Stimulated activated CD4-positive, alpha-beta T cell treated with anti-CD3 and anti-CD28 coated beads, Interleukin-12 subunit alpha, Interleukin-12 subunit beta, amount 100 ng/mL, for 24 hours (primary cell): ENCODE measurements around the gene TDRKH.

ENCODE experiments used
- DNase-seq, 2 experiments: peaks; one replicate each; pipeline ENCODE4 v3.0.0-alpha.2; 2020; ENCODE audit warnings: low read depth in 2 of 2

The TDRKH gene

DNA sequence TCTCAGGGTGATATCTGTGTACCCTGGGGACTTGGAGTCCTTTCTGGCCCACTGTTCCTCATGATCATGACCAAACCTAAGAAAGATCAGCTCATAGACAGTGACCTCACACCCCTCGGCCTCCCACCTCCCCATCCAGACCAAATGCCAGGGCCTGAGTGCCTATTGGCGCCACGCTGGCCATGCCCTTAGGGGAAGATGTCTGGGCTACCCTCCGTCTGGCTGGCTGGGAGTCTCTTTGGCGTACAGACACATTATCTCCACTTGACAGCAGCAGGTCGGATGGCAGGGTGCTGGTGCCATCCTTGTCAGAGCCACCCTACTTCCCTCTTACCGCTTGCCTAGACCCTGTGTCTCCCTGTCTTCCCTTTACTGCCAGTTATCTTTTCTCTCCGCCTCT lies 32.9 kb upstream of the TDRKH start:
- DNase-seq: no peak

DNA sequence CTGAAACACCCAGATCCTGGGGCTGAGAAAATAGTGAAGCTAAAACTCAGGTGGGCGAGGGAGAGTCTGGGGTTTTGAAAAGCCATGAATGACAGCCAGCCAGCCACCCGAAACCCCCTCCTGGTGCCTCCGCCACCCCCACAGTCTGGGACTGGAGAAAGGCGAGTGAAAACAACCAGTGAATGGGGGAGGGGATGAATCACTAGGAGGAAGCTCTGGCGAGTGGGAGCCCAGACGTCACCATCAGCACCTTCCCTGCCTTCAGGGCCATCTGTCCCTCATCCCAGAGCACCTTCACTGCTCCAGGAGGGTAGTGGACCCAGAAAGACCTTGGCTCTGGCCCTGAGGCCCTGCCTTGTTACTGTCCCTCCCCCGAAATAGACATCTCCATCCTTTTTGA lies 32.1 kb upstream of the TDRKH start:
- DNase-seq: no peak

DNA sequence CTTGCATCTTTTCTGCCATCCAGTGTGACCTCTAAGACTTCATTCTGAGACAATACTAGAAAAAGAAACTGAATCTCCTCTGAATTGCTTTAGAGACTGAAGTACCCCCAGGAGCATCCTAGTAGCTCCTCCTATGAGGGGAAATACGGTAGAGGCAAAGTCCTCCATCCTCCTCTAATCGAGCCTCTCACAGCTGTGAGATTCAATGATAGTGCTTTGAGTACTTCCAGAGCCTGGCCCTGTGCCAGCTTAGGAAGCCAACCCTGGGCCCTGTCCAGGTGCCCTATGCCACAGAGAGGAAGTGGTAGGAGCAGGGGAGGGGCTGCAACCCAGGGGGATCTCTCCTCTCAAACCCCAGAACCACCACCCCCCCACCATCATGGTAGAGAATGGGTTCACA lies 30.6 kb upstream of the TDRKH start:
- no peak for DNase-seq

DNA sequence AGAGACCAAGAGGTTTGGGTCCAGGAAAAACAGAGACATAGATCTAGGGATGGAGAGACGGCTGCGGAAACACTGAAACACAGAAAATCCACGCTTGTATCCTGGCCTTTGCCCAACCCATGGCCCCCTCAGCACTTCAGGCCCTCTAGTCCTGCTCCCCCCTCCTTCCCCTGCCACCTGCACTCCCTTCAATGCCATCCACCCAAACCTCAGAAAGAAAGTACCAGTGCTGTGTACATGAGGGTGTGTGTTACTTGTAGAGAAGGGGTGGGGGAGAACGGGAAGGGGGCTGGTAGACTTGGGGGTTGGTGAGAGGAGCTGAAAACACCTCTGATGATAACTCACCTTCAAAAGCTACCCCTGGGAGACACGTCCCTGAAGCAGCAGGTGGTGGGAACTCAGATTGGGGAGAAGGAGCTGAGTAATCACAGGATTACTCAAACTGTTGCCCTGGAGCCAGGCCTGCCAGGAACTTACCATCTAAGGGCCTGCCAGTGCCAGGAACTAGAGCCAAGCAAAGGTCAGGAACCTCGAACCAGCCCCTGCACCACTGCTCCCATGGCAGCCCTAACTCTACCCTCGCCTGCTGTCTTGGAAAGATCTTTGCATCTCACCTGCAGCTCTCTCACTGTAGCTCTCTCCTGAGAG lies 29.8 kb upstream of the TDRKH start:
- DNase-seq: no peak

DNA sequence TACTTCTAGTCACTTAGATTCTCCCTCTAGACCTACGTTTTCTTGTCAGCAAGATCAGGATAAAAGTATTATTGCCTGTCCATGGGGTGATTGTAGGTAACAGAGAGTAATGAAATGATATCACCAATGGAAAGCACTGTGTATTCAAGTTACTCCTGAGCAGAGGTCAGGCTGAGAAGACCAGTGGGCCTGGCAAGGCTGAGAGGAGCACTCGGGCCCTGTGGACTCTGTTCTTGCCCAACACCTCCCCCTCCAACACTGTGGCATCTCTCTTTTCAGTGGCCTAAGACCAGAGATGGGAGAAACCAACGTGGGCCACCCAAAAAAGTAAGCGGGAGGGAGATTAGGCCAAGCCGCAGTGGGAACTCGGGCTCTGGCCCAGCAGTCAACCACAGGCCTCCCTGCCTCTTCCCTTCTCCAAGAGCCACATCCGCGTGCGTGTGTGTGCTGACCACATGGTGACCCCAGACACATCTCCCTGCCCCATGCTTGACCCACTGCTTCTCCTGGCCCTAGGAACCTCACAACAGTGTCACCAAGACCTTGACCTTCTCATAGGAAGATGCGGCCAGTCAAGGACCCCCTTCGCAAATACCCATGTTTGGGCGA lies 29.0 kb upstream of the TDRKH start:
- DNase-seq: no peak

DNA sequence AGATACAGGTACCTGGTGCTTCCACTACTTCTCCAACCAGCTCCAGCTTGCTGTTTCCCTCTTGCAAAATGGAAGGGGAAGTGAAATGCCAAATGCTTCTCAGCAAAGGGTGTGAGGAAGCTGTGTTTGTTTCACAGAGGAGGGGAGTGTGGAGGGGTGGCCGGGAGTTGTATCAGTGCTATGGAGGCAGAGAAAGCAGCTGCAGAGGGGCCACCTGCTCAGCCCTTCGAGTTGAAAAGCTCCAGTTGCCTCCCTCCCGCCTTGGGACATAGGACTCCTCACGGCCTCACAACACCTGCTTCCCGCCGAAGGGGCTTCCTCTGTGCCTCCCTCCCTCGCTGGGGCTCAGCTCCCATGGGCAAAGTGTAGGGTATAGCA lies 27.0 kb upstream of the TDRKH start:
- DNase-seq: no peak

DNA sequence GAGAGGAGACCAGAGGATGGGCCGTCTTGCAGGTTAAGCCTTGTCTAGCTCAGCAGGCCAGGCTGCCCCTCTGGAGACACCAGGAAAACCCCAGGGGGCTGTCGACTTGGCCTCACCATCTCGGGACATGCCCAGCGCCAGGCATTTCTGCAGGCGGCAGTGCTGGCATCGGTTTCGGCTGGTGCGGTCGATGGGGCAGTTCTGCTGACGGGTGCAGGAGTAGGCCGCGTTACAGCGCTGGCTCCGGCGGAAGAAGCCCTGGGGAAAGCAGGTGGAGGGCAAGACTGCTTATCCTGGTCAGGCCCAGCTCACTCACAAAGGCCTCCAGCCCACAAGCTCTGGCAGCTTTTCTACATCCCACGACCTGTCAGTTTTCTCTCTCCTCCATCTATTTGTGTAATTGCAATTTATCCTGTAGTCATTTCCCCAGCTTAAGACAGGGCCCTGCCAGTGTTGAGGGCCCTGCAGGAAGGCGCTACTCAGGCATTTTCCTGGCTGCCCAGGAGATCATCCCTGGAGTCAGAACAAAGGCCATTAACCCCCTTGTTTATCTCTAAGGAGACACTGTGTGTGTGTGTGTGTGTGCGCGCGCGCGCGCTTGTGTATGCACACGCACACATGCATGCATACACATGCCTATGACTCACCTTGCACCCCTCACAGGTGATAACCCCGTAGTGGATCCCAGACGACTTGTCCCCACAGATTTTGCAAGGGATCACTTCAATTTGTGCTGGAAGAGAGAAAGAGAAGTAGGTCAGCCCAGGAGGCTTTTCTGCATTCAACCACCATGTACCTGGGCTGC lies 26.4 kb upstream of the TDRKH start:
- DNase-seq: no peak

DNA sequence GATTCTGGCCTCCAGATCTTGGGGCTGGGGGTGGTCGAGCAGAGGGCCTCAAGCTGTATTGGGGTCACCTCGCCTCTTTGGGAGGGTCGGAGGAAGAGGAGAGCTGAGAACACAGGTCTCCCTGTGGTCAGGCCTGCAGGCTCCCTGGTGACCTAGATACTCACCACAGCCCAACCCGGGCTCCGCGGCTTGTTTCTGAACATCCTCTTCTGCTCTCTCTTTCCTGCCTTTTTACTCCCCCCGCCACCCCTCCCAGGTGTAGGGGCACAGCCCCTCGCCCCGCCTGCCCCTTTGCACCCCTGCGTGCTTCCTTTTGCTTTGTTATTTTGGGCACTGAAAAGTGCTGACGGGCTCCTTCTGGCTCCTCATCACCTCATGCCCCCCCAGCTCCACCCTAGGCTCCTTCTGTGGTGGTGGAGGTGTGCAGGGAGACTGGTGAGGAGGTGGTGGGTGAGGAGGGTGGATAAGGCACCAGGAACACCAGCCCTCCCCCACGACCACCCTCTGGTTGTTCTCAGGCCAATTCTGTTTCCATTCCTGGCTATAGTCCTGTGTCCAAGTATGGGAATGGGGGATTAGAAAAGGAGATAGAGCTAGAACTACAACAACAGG lies 25.5 kb upstream of the TDRKH start:
- DNase-seq: no peak

DNA sequence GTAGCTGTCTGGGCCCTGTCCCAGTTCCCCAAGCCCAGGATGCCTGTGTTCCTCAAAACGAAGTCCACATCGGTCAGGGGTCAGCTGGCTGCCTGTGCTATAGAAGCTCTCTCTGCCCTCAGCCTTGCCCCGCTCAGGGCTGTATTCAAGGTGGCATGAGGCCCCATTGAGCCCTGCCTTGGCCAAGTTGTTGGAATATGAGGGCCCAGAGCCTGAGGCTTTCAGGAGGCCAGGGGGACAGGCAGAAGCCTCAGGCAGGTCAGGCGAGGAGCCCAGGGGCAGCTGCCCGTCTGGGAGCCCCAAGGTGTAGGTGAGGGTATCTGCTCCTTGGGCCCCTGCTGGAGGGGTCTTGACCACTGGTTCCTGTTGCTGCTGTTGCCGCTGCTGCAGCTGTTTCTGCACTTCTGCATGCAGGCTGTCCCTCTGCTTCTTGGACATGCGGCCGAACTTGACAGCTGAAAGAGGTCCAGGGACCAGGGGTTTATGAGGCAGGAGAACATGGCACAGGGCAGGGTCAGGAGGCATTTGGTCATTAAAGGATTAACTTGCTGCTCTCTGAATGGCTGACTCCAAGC lies 24.8 kb upstream of the TDRKH start:
- DNase-seq: no peak

DNA sequence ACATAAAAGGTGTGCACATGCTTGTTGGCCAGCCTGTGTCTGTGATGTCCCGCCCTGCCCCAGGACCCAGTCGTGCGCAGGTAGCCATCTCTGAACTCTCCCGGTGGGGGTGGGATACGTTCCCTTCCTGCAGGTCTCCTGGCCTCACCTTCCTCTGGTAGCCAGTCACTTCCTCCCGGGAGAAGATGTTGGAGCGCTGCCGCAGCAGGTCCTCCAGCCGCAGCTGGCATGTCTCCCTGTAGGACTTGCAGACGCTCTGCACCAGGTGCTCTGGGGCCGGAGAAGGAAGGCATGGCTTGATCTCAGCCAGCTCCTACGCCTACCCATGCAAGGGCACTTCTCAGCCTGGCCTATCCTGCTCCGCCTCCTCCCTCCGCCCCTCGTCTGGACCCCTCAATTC lies 24.1 kb upstream of the TDRKH start:
- DNase-seq: no peak

DNA sequence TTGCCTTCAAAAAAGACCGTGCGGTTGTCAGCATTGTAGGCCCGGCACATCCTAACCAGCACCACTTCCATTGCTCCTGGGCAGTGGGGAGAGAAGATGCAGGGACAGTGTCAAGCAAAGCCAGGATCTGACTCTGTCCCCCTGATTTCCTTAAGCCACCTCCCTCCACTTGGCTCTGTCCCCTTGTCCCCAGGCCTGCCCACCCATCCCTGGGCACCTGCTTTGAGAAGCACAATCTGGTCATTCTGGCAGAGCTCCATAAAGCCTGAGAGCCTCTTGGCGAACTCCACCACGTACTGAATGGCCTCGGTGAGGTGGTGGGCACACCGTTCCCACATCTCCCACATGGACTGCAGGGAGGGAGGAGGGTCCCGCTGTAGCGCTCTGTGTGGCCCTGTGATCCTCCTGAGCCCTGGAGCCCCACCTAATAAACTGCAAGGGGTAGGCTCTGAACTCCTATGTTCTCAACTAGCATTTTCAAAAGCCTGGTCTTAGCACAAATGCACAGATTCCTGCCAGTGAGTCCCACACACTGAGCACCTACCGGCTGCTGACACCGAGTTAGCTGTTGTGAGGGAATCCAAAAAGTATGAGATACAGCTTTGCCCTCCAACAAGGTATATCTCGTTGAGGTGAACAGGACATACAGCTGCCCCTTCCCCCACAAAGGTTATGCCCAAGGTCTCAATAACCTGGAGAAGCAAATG lies 23.1 kb upstream of the TDRKH start:
- no peak for DNase-seq

DNA sequence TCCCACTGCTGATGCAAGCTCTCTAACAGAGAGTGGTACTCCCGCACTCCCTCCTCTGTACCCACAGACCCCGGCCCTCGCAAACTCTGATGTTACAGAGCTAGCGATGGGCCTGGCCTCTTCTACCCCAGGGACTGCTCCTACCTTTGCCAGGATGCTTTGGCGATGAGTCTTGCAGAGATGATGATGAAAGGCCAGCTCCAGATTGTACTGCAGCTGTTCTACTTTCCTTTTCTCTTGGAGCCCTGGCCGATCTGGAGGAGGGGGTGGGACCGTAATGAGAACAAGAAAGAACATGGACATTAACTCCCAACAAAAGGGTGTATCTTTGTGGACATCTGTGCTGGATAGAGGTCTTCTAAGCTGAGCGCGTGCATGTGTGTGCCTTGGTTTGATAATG lies 20.9 kb upstream of the TDRKH start:
- DNase-seq: no peak

DNA sequence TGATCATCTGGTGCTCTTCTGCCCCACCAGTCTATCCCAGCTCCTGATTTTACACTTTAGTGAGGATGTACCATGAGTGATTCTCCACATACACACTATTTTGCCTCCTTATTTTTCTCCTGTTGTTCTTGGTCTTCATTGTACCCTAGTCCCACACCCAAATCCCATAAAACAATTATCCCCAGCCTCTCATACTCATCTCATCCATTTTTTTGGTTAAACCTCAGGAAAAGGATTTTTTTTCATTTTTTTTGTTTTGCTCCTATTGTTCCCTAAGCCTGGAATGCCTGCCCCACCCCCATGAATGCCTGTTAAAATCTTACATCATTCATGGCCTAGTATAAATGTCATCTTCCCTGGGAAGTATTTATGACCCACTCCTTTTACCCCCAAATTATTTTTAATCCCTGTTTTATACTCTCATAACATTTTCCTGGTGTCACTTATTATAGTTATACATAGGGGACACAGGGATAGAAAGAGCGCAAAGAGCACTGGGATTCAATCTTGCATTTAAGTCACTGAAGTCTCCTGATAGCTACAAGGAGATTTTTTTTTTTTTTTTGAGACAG lies 19.8 kb upstream of the TDRKH start:
- no peak for DNase-seq

DNA sequence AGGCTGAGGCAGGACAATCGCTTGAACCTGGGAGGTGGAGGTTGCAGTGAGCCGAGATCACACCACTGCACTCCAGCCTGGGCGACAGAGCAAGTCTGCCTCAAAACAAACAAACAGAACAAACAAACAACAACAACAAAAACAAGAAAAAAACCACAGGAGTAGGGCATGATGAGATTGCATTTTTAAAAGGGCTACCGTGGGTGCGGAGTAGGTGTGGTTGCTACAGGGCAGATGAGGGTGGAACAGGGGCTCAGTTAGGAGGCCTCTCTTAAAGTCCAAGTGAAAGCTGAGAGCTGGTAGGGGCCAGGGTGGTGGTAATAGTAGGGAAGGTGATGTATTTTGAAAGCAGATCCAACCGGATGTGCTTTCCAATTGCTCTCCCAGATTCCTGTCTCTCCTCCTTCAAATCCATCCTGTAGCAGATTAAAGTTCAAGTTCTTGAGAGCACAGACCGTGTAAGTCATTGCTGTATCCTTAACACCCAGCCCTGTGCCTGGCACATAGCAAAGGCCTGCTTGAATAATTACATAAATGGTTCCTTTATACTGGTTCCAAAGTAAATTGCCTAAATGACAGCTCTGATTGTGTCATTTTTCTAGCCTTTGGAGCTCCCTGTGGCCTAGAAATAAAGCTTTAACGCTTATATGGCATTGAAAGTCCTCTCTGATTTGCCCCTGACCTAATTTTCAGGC lies 19.1 kb upstream of the TDRKH start:
- no peak for DNase-seq

DNA sequence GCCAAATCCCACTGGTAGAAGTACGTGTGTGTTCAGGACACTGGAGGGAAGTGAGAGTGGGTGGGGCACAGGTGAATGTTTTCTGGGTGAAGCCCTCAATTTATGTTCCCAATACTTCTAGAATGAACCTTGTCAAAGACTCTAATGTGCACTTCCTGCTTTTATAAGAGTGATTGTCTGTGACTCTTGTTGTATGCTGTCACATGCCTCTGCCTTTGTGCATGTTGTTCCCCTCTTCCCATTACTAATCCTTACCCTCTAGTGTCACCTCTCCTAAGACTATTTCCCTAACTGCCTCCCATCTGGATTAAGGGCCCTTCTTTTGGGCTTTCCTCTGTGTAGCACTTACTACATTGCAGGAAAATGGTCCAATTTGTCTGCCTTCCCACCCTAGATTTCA lies 17.5 kb upstream of the TDRKH start:
- no peak for DNase-seq

DNA sequence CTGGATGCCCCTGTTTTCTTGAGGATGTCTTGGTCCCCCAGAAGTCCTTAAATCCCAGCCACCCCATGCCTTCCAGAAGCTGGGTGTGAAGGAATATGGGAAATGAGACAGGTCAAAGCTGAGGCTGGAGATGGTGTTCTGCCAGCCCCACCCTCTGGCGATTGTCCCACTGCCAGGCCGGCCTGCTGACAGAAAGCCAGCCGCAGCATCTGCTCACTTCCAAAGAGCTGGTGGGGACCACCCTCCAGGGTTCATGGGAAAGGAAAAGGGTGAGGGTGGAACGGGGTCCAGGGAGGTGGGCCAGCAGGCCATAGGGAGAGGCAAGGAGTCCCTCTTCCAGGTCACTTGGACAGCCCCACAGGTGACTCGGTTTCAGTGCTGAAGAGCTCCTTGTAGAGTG lies 16.8 kb upstream of the TDRKH start:
- no peak for DNase-seq

DNA sequence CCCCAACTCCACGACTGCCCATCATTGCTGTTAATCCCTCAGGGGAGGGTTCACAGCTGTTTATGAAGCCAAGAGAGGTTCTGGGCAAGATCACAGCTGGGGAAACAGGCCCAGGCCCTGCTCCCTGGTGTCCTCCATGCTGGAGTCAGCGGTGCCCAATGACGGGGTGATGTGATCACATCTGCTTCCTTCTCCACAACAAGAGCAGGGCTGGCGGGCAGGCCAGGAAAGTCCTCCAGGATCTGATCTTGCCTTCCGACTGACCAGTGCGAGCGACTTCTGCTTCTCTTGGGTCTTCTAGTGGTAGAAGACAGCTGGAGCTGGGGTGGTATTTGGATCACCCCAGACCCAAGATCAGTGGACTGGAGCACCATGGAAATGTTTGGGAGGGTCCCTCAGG lies 15.9 kb upstream of the TDRKH start:
- no peak for DNase-seq

DNA sequence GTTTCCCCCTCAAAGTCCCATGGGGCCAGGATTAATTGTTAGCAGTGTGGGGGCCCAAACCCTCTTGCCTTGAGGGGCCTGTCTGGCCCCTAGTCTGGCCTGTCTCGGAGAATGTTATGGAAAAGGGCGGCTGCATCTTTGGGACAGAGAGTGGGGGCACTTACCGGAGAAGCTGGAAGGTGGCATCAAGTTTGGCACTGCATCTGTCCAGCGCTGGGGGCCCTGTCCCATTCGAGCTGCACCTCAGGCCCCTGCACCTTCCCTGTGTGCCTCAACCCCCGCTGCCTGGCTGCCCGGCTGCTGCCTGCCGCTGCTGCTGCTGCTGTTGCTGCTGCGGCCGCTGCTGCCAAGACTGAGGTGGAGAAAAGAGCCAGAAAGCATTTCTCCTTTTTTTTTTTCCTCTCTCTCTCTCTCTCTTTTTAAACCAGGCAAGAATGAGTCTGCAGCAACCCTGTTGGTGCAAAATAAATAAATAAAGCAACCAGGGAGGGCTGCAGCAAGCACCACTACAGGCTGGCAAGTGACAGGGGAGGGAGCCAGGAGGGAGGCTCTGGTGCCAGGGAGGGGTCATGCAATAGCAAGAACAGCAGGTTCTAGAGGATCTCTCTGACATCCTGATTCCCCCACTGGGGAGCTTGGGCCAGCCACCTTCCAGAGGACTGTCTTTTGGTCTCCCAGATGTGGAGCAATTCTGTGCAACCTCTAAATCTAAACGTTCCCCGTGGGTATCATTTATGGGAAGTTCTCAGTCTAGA lies 14.9 kb upstream of the TDRKH start, which contains the start of gene LINGO4:
Gene LINGO4 (minus strand): TSS at position 354 of the 755 bp plus-strand sequence. CDS start 2,715 bp downstream, outside the sequence.
- DNase-seq: no peak

DNA sequence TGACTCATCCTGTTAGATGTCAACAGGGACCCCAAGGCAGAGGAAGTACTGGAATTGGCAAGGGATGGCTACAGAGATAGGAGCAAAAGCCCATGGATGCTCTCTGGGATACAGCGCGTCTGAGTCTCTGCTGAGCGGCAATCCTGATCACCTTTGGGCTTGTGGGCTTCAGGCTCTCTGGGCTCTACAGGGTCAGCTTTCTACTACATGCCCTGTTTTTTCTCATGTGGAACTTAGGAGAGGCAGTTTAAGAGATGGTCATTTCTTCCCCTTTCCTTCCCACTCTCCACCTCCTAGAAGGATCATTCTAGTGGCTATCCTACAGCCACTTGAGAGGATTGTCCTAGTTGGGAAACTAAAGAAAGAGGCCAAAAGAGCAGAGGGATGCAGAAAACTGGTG lies 13.6 kb upstream of the TDRKH start:
- DNase-seq: no peak

DNA sequence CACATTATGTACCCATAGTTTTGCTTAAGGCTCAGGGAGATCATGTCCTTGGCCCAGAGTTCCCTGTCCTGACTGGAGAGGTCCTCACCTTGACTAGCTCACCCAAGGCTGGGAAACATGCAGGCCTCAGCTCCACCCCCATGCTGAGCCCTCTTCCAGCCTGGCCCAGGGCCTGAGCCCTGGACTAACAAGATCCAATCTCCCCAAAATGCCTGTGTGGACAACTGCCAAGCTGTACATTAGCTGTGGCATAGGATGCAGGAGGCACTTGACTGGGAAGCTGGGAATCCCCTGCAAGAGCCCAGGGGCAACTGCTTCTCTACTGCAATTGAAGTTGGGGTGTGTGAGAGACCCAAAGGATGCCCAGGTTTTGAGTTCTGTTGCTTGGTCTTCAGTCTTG lies 12.9 kb upstream of the TDRKH start:
- DNase-seq: no peak
